Measurements from ENCODE around the gene BAG2. TPM values are rescaled to one million over a fixed set of nuclear protein-coding genes. Genes with fewer than 3 reads are reported as not detected.

The BAG2 gene
- total and polyA plus RNA-seq, 2 donors (not counting 1 experiment from before 2014, with no cell fraction given), result 21.1 to 31.5 TPM

DNA sequence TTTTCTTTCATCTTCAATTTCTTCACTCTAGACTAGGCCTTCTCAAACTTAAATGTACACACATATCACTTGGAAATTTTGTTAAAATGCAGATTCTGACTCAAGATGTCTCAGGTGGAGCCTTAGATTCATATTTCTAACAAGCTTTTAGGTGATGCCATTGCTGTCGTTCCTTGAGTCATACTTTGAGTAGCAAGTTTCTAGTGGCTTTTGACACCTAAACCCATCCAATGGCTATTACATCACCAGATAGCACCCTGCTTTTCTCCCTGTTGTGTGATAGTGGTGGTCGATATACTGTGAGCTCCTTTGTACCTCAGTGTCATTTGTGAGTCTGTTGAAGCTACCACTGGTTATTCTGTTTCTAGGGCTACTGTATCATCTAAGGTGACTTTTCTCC, 34.8 kb upstream of the BAG2 start:
- H3K4me2 ChIP-seq (ENCODE audit: extremely low read depth, insufficient read depth, low read length), result no peak overlapping the region
- DNase-seq (ENCODE audit: low read depth in 2 of 2), result no peak
- no peaks in the 10 kb centered on the region for H3K9me3 ChIP-seq (ENCODE audit: control insufficient read depth, insufficient read depth, low read depth, low read length)
- no peak overlapping the region for H3K27ac ChIP-seq (ENCODE audit: insufficient read depth, low read length)
- H3K4me1 ChIP-seq (ENCODE audit: control insufficient read depth, extremely low read depth, insufficient read depth, low read length), result no peaks in the 10 kb centered on the region
- no peaks in the 10 kb centered on the region for H3K27me3 ChIP-seq (ENCODE audit: control insufficient read depth, insufficient read depth, low read length)
- peaks cover 3% of the 10 kb centered on the region for H3K36me3 ChIP-seq (ENCODE audit: control insufficient read depth, insufficient read depth, low read length)
- no peak for TF ChIP-seq EZH2 (IDR thresholded peaks at IDR 0.05; ENCODE audit: low read length, missing control alignments)
- TF ChIP-seq, protein P1, sequence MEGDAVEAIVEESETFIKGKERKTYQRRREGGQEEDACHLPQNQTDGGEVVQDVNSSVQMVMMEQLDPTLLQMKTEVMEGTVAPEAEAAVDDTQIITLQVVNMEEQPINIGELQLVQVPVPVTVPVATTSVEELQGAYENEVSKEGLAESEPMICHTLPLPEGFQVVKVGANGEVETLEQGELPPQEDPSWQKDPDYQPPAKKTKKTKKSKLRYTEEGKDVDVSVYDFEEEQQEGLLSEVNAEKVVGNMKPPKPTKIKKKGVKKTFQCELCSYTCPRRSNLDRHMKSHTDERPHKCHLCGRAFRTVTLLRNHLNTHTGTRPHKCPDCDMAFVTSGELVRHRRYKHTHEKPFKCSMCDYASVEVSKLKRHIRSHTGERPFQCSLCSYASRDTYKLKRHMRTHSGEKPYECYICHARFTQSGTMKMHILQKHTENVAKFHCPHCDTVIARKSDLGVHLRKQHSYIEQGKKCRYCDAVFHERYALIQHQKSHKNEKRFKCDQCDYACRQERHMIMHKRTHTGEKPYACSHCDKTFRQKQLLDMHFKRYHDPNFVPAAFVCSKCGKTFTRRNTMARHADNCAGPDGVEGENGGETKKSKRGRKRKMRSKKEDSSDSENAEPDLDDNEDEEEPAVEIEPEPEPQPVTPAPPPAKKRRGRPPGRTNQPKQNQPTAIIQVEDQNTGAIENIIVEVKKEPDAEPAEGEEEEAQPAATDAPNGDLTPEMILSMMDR (conservative IDR thresholded peaks at IDR 0.05 in 1 of 2, IDR thresholded peaks at IDR 0.05 in 1 of 2; ENCODE audit: low read depth in 1 of 2, low read length in 2 of 2), result no peak
- no peak overlapping the region for H2AFZ ChIP-seq (ENCODE audit: low read length)
- H3K4me3 ChIP-seq (replicated peaks in 1 of 4; ENCODE audit: control extremely low read depth in 1 of 4, insufficient read depth in 1 of 4, low read depth in 3 of 4, low read length in 4 of 4), result no peak overlapping the region
- no peak overlapping the region for H3K9ac ChIP-seq (ENCODE audit: insufficient read depth, low read length)
- no peaks in the 10 kb centered on the region for H3K79me2 ChIP-seq (ENCODE audit: control insufficient read depth, insufficient read depth, low read length)
- no peaks in the 10 kb centered on the region for H4K20me1 ChIP-seq (ENCODE audit: control insufficient read depth, extremely low read depth, insufficient read depth, low read length)

DNA sequence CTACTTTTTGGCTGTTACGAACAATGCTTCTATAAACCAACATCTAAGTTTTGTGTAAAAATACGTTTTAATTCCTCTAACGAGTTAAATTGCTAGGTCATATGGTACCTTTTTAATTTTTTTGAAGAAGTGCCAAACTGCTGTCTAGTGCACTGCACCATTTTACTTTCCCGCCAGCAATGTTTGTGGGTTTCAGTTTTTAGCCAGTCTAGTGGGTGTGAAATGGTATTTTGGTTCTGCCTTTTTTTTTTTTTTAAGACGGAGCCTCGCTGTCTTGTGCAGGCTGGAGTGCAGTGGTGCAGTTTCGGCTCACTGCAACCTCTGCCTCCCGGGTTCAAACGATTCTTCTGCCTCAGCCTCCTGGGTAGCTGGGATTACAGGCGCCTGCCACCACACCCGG, 34.1 kb upstream of the BAG2 start:
- H3K4me1 ChIP-seq (ENCODE audit: control insufficient read depth, extremely low read depth, insufficient read depth, low read length), result no peaks in the 10 kb centered on the region
- no peaks in the 10 kb centered on the region for H3K79me2 ChIP-seq (ENCODE audit: control insufficient read depth, insufficient read depth, low read length)
- H3K27me3 ChIP-seq (ENCODE audit: control insufficient read depth, insufficient read depth, low read length), result no peaks in the 10 kb centered on the region
- H2AFZ ChIP-seq (ENCODE audit: low read length), result no peak overlapping the region
- no peak overlapping the region for H3K9ac ChIP-seq (ENCODE audit: insufficient read depth, low read length)
- peaks cover 3% of the 10 kb centered on the region for H3K36me3 ChIP-seq (ENCODE audit: control insufficient read depth, insufficient read depth, low read length)
- no peak for DNase-seq (ENCODE audit: low read depth in 2 of 2)
- H3K4me2 ChIP-seq (ENCODE audit: extremely low read depth, insufficient read depth, low read length), result no peak overlapping the region
- no peak overlapping the region for H3K27ac ChIP-seq (ENCODE audit: insufficient read depth, low read length)
- no peak for TF ChIP-seq EZH2 (IDR thresholded peaks at IDR 0.05; ENCODE audit: low read length, missing control alignments)
- TF ChIP-seq, protein P1 (conservative IDR thresholded peaks at IDR 0.05 in 1 of 2, IDR thresholded peaks at IDR 0.05 in 1 of 2; ENCODE audit: low read depth in 1 of 2, low read length in 2 of 2), result no peak
- no peak overlapping the region for H3K4me3 ChIP-seq (replicated peaks in 1 of 4; ENCODE audit: control extremely low read depth in 1 of 4, insufficient read depth in 1 of 4, low read depth in 3 of 4, low read length in 4 of 4)
- H3K9me3 ChIP-seq (ENCODE audit: control insufficient read depth, insufficient read depth, low read depth, low read length), result no peaks in the 10 kb centered on the region
- H4K20me1 ChIP-seq (ENCODE audit: control insufficient read depth, extremely low read depth, insufficient read depth, low read length), result no peaks in the 10 kb centered on the region

DNA sequence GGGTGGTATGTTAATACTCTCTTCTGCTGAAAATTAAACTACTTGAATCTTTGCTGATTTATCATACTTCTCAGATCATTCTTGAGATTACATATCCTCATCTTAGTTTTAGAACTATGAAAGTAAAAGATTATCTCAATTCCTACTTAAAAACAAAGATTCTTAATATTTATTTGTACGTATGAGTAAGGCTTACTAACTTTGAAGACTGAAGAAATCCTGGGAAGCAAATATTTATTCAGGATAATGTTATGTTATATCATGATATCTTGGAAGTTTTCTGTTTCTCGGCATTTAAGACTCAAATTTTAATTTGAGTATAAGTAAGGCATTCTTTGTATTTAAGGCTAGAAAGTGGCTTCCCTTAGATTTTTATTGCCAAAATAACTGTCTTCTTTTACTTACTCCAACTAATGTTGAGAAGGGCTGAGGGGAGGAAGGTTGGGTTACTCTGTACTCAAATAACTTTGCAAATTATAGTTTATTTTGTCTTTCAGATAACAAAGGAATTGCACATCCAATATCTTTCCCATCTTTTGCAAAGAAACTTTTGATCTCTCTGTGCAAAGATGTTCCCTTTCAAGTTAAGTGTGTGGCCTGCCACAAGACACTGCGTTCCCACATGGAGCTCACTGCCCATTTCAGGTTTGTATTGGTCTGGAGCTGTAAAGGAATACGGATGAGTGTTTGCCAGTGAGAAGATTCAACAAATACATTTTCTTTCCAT, 30.5 kb upstream of the BAG2 start:
- TF ChIP-seq EZH2 (IDR thresholded peaks at IDR 0.05; ENCODE audit: low read length, missing control alignments), result no peak
- TF ChIP-seq, protein P1 (conservative IDR thresholded peaks at IDR 0.05 in 1 of 2, IDR thresholded peaks at IDR 0.05 in 1 of 2; ENCODE audit: low read depth in 1 of 2, low read length in 2 of 2), result no peak
- Histone ChIP-seq H3K4me1 (ENCODE audit: control insufficient read depth, extremely low read depth, insufficient read depth, low read length) (no peaks in the 10 kb centered on the region), H2AFZ (ENCODE audit: low read length) (no peak overlapping the region), H3K4me2 (ENCODE audit: extremely low read depth, insufficient read depth, low read length) (no peak overlapping the region), H4K20me1 (ENCODE audit: control insufficient read depth, extremely low read depth, insufficient read depth, low read length) (no peaks in the 10 kb centered on the region), H3K9me3 (ENCODE audit: control insufficient read depth, insufficient read depth, low read depth, low read length) (no peaks in the 10 kb centered on the region), H3K27ac (ENCODE audit: insufficient read depth, low read length) (no peak overlapping the region), H3K36me3 (ENCODE audit: control insufficient read depth, insufficient read depth, low read length) (peaks cover 3% of the 10 kb centered on the region), H3K27me3 (ENCODE audit: control insufficient read depth, insufficient read depth, low read length) (no peaks in the 10 kb centered on the region), H3K79me2 (ENCODE audit: control insufficient read depth, insufficient read depth, low read length) (no peaks in the 10 kb centered on the region), H3K4me3 (replicated peaks in 1 of 4; ENCODE audit: control extremely low read depth in 1 of 4, insufficient read depth in 1 of 4, low read depth in 3 of 4, low read length in 4 of 4) (no peak overlapping the region), H3K9ac (ENCODE audit: insufficient read depth, low read length) (no peak overlapping the region)
- no peak for DNase-seq (ENCODE audit: low read depth in 2 of 2)

All from fibroblast of lung (primary cell).